Thoracic aorta (tissue), 2 donors: ENCODE results near the gene STAMBP. TPM values are rescaled to one million over a fixed set of nuclear protein-coding genes. Genes with fewer than 3 reads are reported as not detected.

Source experiments
- total RNA-seq, 2 donors: library from RNA; depleted of rRNA; stranded (reverse); fragments of >200 nt; gene quantifications; one replicate each; pipeline versions ENCODE4 v1.1.0 to v1.2.3, GENCODE V29; 2016

Gene STAMBP
- total RNA-seq, 2 donors from 2014 or later = 23.8 to 34.4 TPM

Other genes starting within 250 kb of the STAMBP start
- gene NAT8, start 186.5 kb upstream of the STAMBP start, total RNA-seq = not detected
- gene TPRKB, start 91.6 kb upstream of the STAMBP start, total RNA-seq = 10 to 100 TPM; 18.9 to 26.5 TPM
- gene DUSP11, start 48.9 kb upstream of the STAMBP start, total RNA-seq = 10 to 100 TPM; 24.1 to 34.8 TPM
- not detected for gene C2orf78, start 44.8 kb upstream of the STAMBP start, total RNA-seq
- 100 to 1,000 TPM; 251 to 325 TPM for gene ACTG2, start 64.0 kb downstream of the STAMBP start, total RNA-seq
- gene DGUOK, start 97.9 kb downstream of the STAMBP start, total RNA-seq = 10 to 100 TPM; 20.8 to 36.2 TPM
- 10 to 100 TPM in 1 of 2 donors, 1 to 10 TPM in 1; 8.7 to 15.8 TPM for gene TET3, start 155.9 kb downstream of the STAMBP start, total RNA-seq